ENCODE results near the gene LRRC66.

Gene LRRC66

DNA sequence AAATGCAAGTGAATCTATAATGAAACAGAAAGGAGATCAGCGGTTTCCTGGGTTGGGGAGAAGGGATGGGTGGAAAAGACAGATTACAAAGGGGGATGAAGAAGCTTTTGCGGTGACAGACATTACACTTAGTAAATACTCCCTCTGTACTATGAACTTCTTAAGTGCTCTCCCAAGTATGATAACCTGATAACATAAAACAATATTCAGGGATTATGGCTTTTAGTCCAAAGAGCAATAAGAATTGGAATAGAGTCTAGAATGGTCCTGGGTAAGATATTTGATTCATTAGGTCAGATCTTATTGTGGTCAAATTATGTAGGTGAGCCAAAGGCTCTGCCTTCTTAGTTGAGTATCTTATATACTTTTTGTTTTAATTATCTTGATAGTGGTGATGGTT, 9.2 kb downstream of the LRRC66 start:
- DNase-seq (ENCODE audit: low read depth in 3 of 3): no peak

DNA sequence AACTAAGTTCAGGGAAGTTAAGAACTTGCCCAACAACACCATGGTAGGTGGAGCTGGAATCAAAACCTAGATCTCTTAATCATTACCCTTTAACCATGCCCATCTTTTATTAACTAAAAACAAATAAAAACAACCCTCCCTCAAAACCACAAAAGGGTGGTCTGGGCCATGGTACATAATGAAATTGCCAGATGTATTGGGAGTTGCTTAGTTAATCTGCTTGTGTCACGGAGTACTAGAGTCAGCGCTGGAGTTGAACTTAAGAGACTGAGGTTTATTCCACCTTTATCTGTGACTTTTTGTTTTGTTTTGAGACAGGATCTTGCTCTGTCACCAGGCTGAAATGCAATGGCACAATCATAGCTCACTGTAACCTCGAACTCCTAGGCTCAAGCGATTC, 13.3 kb downstream of the LRRC66 start:
- no peak for DNase-seq (ENCODE audit: low read depth in 3 of 3)

DNA sequence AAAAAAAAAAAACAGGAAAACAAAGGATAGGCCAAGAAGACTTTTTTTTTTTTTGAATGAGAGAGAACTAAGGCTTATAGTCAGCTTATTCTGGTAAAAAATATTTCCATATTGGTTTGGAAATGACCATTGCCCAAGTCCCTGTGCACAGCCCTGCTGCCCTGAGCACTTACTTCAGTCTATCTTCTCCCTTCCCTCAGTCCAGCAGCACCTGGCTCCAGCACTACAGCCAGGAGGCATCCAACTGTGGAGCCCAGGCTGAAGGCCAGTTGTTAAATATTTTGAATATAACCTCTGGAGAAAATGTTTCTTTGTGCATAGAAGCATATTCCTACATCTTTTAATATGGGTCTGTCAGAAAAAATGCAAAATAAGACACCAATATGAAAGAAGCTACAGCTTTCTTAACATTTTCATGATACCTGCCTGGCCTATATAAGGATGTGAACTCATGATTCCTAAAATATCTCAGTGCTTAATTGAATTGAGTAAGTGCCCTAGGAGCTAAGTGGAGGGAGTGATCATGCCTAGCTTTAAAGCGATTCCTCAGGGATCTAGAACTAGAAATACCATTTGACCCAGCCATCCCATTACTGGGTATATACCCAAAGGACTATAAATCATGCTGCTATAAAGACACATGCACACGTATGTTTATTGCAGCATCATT, 14.4 kb downstream of the LRRC66 start:
- DNase-seq (ENCODE audit: low read depth in 3 of 3): no peak

DNA sequence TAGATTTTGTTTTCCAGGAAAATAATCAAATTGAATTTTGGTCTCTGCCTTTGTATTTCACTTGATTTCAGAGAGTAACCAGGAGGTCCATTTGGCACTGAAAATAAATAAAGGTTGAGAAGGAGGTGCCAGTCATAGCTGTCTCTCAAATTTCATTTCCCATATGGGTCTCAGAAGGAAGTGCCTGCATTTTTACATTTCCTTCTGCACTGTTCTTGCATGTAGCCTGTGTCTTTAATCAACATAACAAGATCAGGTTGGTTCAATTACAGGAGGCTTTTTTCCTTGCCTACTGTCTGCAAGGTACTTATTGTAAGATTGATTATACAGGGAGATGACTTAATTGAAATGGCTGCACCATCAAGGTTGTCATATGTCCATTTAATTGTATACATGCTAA, 15.7 kb downstream of the LRRC66 start:
- no peak for DNase-seq (ENCODE audit: low read depth in 3 of 3)

DNA sequence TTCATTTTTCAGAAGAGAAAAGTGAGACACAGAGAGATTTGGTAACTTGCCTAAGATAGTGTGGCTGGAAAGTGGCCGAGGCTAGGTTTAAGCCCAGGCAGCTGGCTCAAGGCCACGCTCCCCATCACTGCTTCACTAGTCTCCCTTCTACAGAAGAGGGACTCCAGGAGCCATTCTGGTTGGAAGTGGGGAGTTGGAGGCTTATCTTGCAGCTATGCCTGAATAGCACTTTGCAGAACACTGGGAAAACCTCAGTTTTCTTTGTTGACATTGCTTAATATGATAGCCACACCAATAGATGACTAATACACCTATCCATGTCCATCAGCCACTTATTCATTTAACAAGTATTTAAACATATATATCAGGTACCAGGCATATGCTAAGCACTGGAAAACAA, 18.5 kb downstream of the LRRC66 start:
- DNase-seq (ENCODE audit: low read depth in 3 of 3): no peak

DNA sequence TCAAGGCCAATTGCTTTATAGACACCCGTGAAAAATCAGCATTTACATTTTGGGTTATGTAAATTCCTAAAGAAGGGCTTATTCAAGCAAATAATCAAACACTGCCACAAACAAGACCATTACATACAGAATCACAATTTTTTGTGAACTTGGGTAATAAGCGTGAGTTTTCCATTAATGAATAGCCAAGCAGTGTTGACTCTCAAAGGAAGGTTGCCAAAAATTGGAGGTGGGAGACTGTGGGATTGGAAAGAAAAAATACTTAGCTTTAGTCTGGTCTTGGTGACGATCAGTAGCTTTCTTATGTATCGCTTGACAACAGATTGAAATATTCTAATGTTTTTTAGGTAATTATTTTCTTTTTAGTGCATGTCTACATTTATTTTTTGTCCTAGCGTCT, 20.9 kb downstream of the LRRC66 start:
- DNase-seq (ENCODE audit: low read depth in 3 of 3): no peak

DNA sequence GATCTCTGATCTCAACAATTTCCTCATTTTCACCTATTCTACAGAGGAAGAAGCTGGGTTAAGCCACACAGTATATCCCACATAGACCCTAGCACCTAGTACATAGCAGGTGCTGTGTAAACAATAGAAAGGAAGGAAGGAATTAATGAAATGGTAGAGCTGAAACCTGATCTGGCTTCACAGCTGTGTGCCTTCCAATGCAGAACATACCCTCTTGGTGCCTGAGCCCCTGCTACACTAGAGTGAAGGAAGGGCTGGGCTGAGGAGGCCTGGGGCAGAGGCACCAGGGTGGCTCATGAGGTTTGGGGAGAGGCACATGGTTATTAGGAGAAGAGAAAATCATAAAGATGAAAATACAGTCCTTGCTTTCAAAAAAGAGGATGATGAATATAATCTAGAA, 21.3 kb downstream of the LRRC66 start:
- DNase-seq (ENCODE audit: low read depth in 3 of 3): no peak

DNA sequence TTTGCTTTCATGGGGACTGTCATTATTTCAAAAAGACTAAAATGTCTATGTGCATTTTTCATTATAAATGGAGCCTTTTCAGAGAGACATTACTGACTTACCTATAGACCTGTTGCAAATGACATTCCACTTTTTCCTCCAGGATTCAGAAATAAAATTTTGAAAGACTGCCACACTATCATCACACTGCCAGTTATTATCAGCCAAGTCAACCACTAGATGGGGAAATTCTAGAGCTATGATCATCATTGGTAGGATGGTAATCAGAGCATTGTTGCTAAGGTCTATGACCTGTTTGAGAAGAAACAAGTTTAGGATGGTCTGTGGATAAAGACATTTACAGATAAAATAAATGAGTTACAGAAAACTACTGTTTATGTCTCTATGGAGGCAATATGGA, 22.5 kb downstream of the LRRC66 start:
- no peak for DNase-seq (ENCODE audit: low read depth in 3 of 3)

DNA sequence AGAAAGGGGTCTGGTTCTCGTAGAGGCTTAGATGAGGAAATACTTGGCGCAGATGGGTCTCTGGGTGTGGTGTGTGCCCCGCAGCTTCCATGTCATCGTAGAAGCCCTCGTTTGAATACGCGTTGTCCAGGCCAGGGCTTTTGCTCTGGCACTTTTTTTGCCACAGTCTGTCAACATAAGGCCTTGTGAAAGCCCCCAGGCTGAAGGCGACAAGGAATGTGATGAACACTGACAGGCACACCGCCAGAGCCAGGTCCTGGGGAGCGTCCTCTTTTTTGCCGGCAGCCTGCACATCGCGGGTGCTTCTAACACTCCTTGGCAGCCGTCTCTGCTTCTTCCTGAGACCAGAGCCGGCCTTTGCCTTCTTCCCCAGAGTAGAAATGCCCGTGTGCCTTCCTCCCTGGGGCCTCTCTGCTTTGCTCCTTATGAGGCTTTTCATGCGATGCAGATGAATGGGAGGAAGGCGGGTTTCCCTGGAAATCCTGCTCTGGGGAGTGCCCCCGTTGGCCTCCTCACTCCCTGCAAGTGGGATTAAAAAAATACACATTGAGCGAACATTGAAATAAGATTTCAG, 24.4 kb downstream of the LRRC66 start:
- DNase-seq (ENCODE audit: low read depth in 3 of 3): no peak

DNA sequence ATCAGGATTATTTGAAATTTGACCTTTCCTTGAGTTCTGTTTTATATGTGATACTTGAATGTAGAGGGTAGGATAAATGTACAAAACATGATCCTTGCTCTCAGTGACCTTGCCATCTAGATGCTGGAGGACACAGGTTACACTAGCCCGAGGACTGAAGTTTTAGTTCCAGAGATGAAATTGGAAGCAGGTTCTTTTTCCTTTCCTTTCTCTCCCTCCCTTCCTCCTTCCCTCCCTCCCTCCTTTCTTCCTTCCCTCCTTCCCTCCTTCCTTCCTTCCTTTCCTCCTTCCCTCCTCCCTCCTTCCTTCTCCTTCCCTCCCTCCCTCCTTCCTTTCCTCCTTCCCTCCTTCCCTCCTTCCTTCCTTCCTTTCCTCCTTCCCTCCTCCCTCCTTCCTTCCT, 54.3 kb downstream of the LRRC66 start:
- DNase-seq (ENCODE audit: low read depth in 3 of 3): no peak

DNA sequence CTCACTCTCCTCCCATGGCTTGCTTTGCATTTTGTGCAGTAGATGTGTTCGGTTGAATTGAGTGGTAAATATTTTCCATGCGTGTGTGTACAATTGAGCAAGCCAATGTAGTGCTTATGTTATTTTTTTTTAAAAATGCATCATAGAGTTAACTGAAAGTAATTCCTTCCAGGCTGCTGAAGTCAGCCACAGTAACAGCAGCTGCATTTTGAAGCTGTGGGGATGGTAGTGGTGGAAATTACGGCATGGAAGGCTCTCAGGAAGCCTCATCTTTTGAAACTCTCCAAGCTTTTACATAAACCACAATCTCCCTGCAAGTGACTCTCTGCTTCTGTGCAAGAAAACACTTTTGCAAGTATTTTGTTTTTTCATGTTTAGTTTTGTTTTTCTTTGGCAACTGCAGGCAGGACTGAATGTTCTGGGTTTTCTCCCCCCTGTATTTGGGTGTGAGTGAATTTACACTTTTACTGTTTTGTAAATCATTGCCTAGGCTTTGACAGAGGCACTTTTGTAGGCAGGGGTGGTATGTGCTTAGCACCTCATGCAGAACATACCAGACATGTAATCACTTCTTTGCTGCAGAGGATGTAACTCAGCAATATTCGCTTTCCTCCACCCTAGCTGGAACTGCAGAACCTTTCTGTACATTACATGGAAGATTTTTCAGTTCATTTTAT, 56.2 kb downstream of the LRRC66 start:
- DNase-seq (ENCODE audit: low read depth in 3 of 3): no peak

DNA sequence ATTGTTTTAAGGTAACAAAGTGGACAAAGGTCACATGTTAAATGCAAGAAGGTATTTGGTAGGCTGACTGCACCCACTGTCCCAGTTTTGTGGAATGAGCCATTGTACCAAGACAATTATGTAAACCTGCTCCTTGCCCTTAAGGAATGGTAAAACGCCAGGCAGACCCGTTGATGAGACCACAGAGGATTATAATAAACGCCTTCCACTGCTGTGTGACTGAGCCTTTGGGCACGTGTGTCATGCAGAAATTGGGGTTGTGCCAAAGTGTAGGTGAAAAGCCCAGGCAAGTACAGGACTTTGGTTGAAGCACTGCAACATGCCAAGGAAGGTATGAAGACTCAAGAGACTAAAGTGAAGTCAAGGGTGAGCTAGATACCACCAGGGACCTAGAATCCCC, 59.7 kb downstream of the LRRC66 start:
- no peak for DNase-seq (ENCODE audit: low read depth in 3 of 3)

DNA sequence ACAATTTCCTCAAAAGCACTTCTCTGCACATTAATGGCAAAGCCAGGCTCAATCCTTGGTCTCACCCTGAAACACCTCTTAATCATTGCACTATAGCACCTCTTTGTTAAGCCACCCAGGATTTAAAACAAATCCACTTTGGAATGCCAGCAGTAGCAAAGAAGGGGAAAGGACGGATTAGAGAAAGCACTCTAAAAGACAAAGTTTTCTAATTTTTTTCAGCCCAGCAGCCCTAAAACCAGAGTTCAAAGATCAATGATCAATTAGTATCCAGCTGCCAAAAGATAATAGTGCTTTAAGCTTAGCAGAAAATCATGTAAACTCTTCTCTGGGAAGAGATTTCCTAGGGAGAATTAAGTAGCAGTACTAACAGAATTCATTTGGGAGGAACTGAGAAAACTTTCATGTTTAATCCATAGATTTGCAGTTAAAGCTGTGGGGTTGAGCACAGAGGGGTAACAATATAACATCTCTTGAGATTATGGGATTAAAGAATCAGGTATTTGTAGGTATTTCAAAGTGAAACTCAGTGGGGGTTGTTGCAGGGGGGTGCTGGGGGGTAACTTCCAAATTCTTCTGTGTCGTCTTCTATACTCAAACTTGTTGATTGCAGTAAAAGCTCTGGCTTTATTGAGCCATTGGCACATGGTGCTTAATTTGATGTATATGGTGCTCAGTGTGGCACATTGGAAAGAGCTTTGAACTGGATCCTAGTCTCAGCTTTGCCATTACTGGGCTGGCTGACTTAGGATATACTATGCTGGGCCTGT, 61.8 kb downstream of the LRRC66 start:
- DNase-seq (ENCODE audit: low read depth in 3 of 3): no peak

Measured in stimulated activated CD4-positive, alpha-beta T cell treated with anti-CD3 and anti-CD28 coated beads, TNF-alpha, amount 100 ng/mL, for 48 hours (primary cell).